ENCODE data around the gene FUBP1. TPM values are rescaled to one million over a fixed set of nuclear protein-coding genes. Genes with fewer than 3 reads are reported as not detected.

The FUBP1 gene
- total RNA-seq, 1 donor, result 125 TPM

DNA sequence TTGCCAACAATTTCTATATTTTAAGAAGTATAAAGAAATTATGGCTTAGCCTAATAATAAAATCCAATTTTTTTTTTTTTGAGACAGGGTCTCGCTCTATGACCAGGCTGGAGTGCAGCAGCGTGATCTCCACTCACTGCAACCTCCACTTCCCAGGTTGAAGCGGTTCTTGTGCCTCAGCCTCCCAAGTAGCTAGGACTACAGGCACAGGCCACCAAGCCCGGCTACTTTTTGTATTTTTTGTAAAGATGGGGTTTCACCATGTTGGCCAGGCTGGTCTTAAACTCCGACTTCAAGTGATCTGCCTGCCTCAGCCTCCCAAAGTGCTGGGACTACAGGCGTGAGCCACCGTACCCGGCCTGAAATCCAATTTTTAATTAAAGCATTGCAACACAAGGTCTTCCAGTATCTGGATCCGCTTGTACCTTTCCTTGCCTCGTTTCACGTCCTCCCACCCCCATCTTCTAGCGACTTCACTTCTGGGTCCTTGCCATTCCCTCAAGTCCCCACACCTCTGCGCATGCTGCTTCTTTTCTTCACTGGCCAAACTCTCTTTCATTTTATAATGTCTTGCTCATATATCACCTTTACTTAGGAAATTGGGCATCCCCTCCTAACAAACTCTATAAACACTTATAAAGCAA is 2.3 kb downstream of the FUBP1 start:
- peak; percentile 14 for DNase-seq (ENCODE audit: low read depth)
- TF ChIP-seq, protein P1, sequence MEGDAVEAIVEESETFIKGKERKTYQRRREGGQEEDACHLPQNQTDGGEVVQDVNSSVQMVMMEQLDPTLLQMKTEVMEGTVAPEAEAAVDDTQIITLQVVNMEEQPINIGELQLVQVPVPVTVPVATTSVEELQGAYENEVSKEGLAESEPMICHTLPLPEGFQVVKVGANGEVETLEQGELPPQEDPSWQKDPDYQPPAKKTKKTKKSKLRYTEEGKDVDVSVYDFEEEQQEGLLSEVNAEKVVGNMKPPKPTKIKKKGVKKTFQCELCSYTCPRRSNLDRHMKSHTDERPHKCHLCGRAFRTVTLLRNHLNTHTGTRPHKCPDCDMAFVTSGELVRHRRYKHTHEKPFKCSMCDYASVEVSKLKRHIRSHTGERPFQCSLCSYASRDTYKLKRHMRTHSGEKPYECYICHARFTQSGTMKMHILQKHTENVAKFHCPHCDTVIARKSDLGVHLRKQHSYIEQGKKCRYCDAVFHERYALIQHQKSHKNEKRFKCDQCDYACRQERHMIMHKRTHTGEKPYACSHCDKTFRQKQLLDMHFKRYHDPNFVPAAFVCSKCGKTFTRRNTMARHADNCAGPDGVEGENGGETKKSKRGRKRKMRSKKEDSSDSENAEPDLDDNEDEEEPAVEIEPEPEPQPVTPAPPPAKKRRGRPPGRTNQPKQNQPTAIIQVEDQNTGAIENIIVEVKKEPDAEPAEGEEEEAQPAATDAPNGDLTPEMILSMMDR (IDR thresholded peaks at IDR 0.05; ENCODE audit: insufficient read depth, low read depth, low read length), result no peak
- peak overlapping the region; percentile 96 for H3K4me3 ChIP-seq (ENCODE audit: low read depth, low read length)

GRCh38 chr1:77975907-77976306 is 3.0 kb downstream of the FUBP1 start:
- H3K4me3 ChIP-seq (ENCODE audit: low read depth, low read length), result peak overlapping the region; percentile 96

GRCh38 chr1:77975386-77975785 is 3.5 kb downstream of the FUBP1 start:
- TF ChIP-seq, protein P1 (IDR thresholded peaks at IDR 0.05; ENCODE audit: insufficient read depth, low read depth, low read length), result no peak
- H3K4me3 ChIP-seq (ENCODE audit: low read depth, low read length), result peak overlapping the region; percentile 96
- peak; percentile 32 for DNase-seq (ENCODE audit: low read depth)

More at GRCh38 chr1:77975907-77976306, 3.0 kb downstream of the FUBP1 start:
- TF ChIP-seq, protein P1 (IDR thresholded peaks at IDR 0.05; ENCODE audit: insufficient read depth, low read depth, low read length), result no peak
- no peak for DNase-seq (ENCODE audit: low read depth)

DNA sequence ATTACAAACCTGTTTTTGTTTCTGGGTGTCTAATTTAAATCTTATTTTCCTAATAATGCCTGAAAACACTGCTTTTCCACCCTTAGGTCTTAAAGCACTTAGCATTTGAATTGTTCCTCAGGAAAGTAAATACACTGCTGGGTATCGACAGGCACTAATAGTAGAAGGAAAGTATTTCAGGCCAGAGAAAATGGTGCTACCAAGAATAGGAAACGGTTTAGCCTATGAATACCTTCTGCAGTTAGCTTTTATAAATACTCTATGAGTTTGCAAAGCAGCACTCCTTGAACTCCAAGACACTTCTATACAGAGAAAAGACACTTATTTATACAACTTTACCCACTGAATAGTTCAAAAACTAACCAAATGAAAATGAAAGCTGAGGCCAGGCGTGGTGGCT is 6.8 kb downstream of the FUBP1 start:
- no peak overlapping the region for H3K4me3 ChIP-seq (ENCODE audit: low read depth, low read length)
- DNase-seq (ENCODE audit: low read depth), result no peak
- TF ChIP-seq, protein P1 (IDR thresholded peaks at IDR 0.05; ENCODE audit: insufficient read depth, low read depth, low read length), result no peak

DNA sequence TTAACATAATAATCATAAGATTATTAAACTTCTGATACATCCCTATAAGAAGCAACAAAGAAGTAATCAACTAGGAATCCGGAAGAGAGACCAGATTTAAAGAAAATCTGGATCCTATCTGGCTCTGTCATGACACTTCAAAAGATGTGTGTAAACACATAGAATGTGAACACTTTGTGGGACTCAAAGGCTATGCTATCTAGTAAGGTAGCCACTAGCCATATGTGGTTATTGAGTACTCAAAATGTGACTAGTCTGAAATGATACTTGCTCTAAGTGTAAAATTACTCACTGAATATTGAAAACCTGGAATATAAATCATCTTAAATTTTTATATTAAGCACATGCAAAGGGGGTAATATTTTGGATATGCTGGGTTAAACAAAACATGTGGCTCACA is 8.7 kb downstream of the FUBP1 start:
- DNase-seq (ENCODE audit: low read depth), result no peak
- TF ChIP-seq, protein P1 (IDR thresholded peaks at IDR 0.05; ENCODE audit: insufficient read depth, low read depth, low read length), result no peak
- H3K4me3 ChIP-seq (ENCODE audit: low read depth, low read length), result no peak overlapping the region

GRCh38 chr1:77966291-77966690 is 12.6 kb downstream of the FUBP1 start:
- DNase-seq (ENCODE audit: low read depth), result no peak
- no peak overlapping the region for H3K4me3 ChIP-seq (ENCODE audit: low read depth, low read length)
- TF ChIP-seq, protein P1 (IDR thresholded peaks at IDR 0.05; ENCODE audit: insufficient read depth, low read depth, low read length), result no peak

DNA sequence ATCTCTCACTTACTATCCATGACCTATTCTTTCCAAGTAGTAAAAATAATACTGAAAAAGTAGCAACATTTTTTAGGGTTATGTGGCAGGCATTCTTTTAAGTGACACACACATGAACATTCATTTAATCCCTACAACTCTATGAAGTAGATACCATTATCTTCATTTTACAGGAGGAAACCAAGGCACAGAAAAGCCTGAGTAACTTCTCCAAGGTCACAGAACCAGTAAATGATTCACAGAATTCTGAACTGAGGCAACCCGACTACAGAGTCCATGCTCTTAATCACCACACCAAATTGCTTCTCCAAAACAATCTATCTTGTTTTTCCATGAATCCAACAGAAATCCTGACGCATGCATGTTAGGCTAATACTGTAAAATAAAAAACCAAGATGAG is 17.5 kb downstream of the FUBP1 start:
- no peak overlapping the region for H3K4me3 ChIP-seq (ENCODE audit: low read depth, low read length)
- TF ChIP-seq, protein P1 (IDR thresholded peaks at IDR 0.05; ENCODE audit: insufficient read depth, low read depth, low read length), result no peak
- DNase-seq (ENCODE audit: low read depth), result no peak

Data from fibroblast of villous mesenchyme (primary cell).